ENCODE results near the gene HGD.

Gene HGD

DNA sequence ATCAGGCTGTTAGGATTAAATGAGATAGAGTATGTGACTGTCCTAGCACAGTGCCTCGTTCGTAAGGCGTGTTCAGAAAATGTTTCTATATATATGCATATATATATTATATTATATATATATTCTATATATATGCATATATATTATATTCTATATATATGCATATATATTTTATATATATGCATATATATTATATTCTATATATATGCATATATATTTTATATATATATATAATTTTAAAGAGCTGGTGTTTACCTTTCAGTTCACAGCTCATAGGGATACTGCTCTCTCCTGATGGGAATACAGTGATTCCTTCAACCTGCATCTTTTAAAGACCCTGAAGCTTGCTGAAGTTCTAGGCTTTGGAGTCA lies 85.2 kb downstream of the HGD start:
- peak overlapping the region; percentile 74 for H3K4me3 ChIP-seq (ENCODE audit: control insufficient read depth, low read depth, low read length)
- TF ChIP-seq CTCF (conservative IDR thresholded peaks at IDR 0.05; ENCODE audit: control insufficient read depth, insufficient read depth, low read depth, low read length): no peak
- DNase-seq (ENCODE audit: low read depth): no peak

DNA sequence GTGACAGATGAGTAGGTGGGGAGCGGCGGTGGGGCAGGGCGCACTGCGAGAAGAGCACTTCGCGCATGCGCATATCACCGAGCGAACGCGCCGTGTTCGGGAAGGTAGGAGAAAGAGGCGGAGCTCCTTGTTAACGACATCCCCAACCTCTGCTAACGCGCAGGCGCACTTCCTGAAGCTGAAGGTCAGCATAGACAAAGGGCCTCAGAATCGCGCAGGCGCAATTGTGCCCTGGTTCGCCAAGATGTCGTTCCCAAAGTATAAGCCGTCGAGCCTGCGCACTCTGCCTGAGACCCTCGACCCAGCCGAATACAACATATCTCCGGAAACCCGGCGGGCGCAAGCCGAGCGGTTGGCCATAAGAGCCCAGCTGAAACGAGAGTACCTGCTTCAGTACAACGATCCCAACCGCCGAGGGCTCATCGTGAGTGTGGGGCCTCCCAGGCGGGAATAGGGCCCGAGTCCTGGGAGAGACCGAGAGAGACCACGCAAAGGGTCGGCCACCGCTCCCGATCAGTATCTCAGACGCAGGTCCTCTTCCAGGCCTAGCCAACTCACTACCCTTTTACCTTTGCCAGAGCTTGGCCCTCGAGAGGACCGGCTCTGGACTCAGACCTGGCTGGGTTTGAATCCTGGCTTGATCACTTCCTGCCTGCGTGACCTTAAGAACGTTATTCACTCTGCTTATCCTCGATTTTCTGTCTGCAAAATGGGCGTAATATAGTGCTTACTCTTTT lies 85.8 kb downstream of the HGD start, which contains the start of gene NDUFB4:
TSS of gene NDUFB4 (plus strand) at position 221 of the 737 bp plus-strand sequence. CDS start at position 245, 24 bp downstream.
- DNase-seq (ENCODE audit: low read depth): peak; percentile 98
- peak within 1 kb of the TSS; percentile 74 for H3K4me3 ChIP-seq (ENCODE audit: control insufficient read depth, low read depth, low read length)
- no peak for TF ChIP-seq CTCF (conservative IDR thresholded peaks at IDR 0.05; ENCODE audit: control insufficient read depth, insufficient read depth, low read depth, low read length)

GRCh38 chr3:120595788-120596115 lies 86.3 kb downstream of the HGD start:
- no peak for TF ChIP-seq CTCF (conservative IDR thresholded peaks at IDR 0.05; ENCODE audit: control insufficient read depth, insufficient read depth, low read depth, low read length)
- DNase-seq (ENCODE audit: low read depth): no peak
- peak overlapping the region; percentile 74 for H3K4me3 ChIP-seq (ENCODE audit: control insufficient read depth, low read depth, low read length)

GRCh38 chr3:120587332-120587975 lies 94.6 kb downstream of the HGD start:
- TF ChIP-seq CTCF (conservative IDR thresholded peaks at IDR 0.05; ENCODE audit: control insufficient read depth, insufficient read depth, low read depth, low read length): no peak
- DNase-seq (ENCODE audit: low read depth): no peak
- H3K4me3 ChIP-seq (ENCODE audit: control insufficient read depth, low read depth, low read length): no peak overlapping the region

Measured in fibroblast of mammary gland (primary cell).